ENCODE results near the gene PLEKHB2.
A peak's percentile ranks its signal among the peaks of the same experiment; 100 is the strongest.

Gene PLEKHB2, protein sequence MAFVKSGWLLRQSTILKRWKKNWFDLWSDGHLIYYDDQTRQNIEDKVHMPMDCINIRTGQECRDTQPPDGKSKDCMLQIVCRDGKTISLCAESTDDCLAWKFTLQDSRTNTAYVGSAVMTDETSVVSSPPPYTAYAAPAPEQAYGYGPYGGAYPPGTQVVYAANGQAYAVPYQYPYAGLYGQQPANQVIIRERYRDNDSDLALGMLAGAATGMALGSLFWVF

GRCh38 chr2:131105156-131105949 is at the start of gene PLEKHB2:
Gene PLEKHB2, plus strand, starts transcription at chr2:131105336. Its CDS starts 15,606 bp downstream, at chr2:131120942.
- DNase-seq (ENCODE audit: low read depth) = peak; percentile 64
- peak within 1 kb of the TSS; percentile 95 for H3K4me3 ChIP-seq (ENCODE audit: low read depth, low read length)
- in situ Hi-C loops (cut with HindIII; ENCODE audit: low sequenced_read_pairs) = no loop called here
- TF ChIP-seq CTCF (IDR thresholded peaks at IDR 0.05; ENCODE audit: low read depth, low read length, missing control alignments) = peak; percentile 33

DNA sequence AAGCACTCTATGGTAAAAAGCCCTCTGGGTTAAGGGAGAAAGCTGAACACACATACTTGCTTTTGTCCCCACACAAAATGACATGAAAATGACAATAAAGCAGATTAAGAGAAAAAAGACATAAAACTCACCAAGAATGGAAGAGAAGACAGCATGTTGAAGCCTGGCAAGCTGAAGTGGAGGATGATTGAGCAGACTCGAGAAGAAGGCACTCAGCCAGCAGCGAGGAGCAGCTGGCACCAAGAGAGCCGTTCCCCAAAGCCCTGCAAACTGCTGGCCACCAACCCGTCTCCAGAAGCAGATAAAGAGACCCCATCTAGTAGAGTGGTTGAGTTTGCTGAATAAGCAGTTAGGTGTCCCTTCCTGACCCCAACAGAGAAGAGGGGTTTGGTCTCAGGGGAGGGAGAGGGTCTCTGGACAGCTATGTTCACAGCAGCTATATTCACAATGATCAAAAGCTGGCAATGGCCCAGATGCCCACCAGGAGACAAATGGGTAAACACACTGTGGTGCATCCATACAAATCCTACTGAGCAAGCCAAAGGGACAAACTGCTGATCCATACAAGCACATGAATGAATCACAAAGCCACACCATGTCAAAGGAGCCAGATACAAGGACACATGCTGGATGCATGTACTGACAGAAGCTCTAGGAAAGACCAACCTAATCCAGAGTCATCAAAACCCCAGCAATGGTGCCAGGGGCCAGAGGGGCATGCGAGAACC is 48.8 kb upstream of the PLEKHB2 start:
- no peak for TF ChIP-seq CTCF (IDR thresholded peaks at IDR 0.05; ENCODE audit: low read depth, low read length, missing control alignments)
- H3K4me3 ChIP-seq (ENCODE audit: low read depth, low read length) = no peak overlapping the region
- no peak for DNase-seq (ENCODE audit: low read depth)
- in situ Hi-C loops (cut with HindIII; ENCODE audit: low sequenced_read_pairs) = no loop called here

DNA sequence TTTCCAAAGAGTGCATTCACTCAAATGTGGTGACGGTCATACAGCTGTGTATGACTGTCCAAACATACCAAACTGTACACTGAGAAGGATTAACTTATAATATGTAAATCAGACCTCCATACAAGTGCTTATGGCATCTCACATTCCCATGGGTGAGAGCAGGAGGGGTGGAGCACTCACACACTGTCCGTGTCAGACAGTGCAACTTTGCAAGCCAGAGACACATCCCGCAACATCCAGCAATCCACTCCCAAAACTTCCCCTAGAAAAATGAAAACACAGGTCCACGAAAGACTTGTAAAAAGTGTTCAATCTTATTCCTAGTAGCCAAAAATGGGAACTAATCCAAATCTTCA is 48.2 kb upstream of the PLEKHB2 start:
- H3K4me3 ChIP-seq (ENCODE audit: low read depth, low read length) = no peak overlapping the region
- in situ Hi-C loops (cut with HindIII; ENCODE audit: low sequenced_read_pairs) = no loop called here
- no peak for DNase-seq (ENCODE audit: low read depth)
- TF ChIP-seq CTCF (IDR thresholded peaks at IDR 0.05; ENCODE audit: low read depth, low read length, missing control alignments) = no peak

- no peak overlapping the region for H3K4me3 ChIP-seq (ENCODE audit: low read depth, low read length)
- DNase-seq (ENCODE audit: low read depth) = no peak
- TF ChIP-seq CTCF (IDR thresholded peaks at IDR 0.05; ENCODE audit: low read depth, low read length, missing control alignments) = no peak
- in situ Hi-C loops (cut with HindIII; ENCODE audit: low sequenced_read_pairs) = no loop called here
Measured at GRCh38 chr2:131058214-131058843, 46.8 kb upstream of the PLEKHB2 start.

DNA sequence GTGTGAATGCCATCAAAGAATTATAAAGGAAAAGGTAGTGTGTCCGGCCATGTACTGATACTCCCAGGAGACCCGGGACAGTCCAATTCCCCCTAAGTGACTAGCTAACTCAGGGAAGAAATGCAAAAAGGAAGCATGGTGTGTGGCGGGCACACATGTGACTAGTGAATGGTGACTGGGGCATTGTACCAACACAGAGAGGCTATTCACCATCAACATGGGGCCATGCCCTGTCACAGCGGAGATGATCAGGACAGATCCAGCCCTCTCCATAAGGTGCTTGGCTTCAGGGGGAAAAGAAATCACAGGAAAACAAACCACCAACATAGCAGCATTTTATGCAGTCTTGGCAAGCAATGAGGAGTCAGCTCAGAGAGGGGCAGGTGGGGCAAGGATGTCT is 46.2 kb upstream of the PLEKHB2 start:
- in situ Hi-C loops (cut with HindIII; ENCODE audit: low sequenced_read_pairs) = no loop called here
- no peak for DNase-seq (ENCODE audit: low read depth)
- no peak overlapping the region for H3K4me3 ChIP-seq (ENCODE audit: low read depth, low read length)
- TF ChIP-seq CTCF (IDR thresholded peaks at IDR 0.05; ENCODE audit: low read depth, low read length, missing control alignments) = no peak

Data from astrocyte of the cerebellum (primary cell).